Mucosa of stomach (tissue), 1 donor: Measurements from ENCODE around the gene FLNB.

Experiments used
- H3K27me3 ChIP-seq: one replicate; pipeline ENCODE4 v1.7.0; 2013; ENCODE audit warnings: mild to moderate bottlenecking, low read length; ENCODE audit not compliant: control insufficient read depth, insufficient read depth
- H3K36me3 ChIP-seq: one replicate; pipeline ENCODE4 v1.7.0; 2013; ENCODE audit warnings: low read length; ENCODE audit not compliant: control insufficient read depth, insufficient read depth
- H3K4me1 ChIP-seq: one replicate; pipeline ENCODE4 v1.7.0; 2013; ENCODE audit warnings: mild to moderate bottlenecking, low read length; ENCODE audit not compliant: control insufficient read depth, insufficient read depth
- H3K4me3 ChIP-seq: one replicate; pipeline ENCODE4 v1.7.0; 2013; ENCODE audit warnings: low read length
- H3K9ac ChIP-seq: one replicate; pipeline ENCODE4 v1.7.0; 2013; ENCODE audit warnings: mild to moderate bottlenecking, low read length, moderate library complexity
- H3K9me3 ChIP-seq: one replicate; pipeline ENCODE4 v1.7.0; 2013; ENCODE audit warnings: mild to moderate bottlenecking, low read length, moderate library complexity; ENCODE audit not compliant: control insufficient read depth
- donor health status: Pancreatic carcinoma.

FLNB gene

GRCh38 chr3:58001086-58001467 is 7.1 kb upstream of the FLNB start:
- Histone ChIP-seq H3K27me3 (no peaks in the 10 kb centered on the region), H3K36me3 (no peaks in the 10 kb centered on the region), H3K9ac (no peak overlapping the region), H3K4me1 (peaks cover 71% of the 10 kb centered on the region), H3K4me3 (no peak overlapping the region), H3K9me3 (no peaks in the 10 kb centered on the region)

DNA sequence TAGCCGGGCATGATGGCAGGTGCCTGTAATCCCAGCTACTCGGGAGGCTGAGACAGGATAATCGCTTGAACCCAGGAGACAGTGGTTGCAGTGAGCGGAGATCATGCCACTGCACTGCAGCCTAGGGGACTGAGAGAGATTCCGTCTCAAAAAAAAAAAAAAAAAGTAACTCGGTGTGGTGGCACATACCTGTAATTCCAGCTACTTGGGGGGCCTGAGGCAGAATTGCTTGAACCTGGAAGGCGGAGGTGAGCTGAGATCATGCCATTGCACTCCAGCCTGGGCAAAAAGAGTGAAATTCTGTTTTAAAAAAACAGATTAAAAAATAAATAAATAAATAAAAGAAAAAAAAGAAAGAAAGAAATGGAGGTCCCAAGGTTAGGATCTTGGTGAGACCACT is 6.2 kb upstream of the FLNB start:
- Histone ChIP-seq H3K4me3 (no peak overlapping the region), H3K9ac (no peak overlapping the region), H3K27me3 (no peaks in the 10 kb centered on the region)

DNA sequence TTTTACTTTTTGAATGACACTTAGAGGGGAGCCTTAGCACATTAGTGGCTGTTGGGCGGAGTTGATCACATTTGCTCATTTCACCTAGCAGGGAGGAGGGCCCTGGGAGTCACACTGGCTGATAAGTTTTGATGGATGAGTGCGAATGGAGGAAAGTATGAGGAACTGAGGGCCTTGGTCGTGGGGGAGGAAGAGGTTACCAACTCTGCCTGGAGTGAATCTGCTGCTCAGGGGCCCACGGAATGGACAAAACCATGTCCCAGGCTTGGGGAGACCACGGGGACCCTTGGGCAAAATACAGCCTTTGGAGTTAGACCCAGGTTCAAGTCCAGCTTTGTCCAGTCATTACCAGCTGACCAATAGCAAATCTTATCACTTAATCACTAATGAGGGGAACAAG is 5.1 kb upstream of the FLNB start:
- H3K27me3 ChIP-seq: no peaks in the 10 kb centered on the region
- H3K4me3 ChIP-seq: no peak overlapping the region
- no peaks in the 10 kb centered on the region for H3K9me3 ChIP-seq
- no peak overlapping the region for H3K9ac ChIP-seq
- H3K4me1 ChIP-seq: peaks cover 68% of the 10 kb centered on the region
- no peaks in the 10 kb centered on the region for H3K36me3 ChIP-seq

More for the DNA sequence above, 6.2 kb upstream of the FLNB start:
- H3K36me3 ChIP-seq: no peaks in the 10 kb centered on the region
- H3K4me1 ChIP-seq: peaks cover 69% of the 10 kb centered on the region
- H3K9me3 ChIP-seq: no peaks in the 10 kb centered on the region

- H3K4me1 ChIP-seq: peaks cover 52% of the 10 kb centered on the region
- no peak overlapping the region for H3K9ac ChIP-seq
- no peaks in the 10 kb centered on the region for H3K27me3 ChIP-seq
- H3K4me3 ChIP-seq: no peak overlapping the region
- H3K9me3 ChIP-seq: no peaks in the 10 kb centered on the region
- H3K36me3 ChIP-seq: no peaks in the 10 kb centered on the region
These were observed 3.2 kb upstream of the FLNB start for GRCh38 chr3:58004973-58005372.

- H3K9ac ChIP-seq: no peak overlapping the region
- H3K36me3 ChIP-seq: no peaks in the 10 kb centered on the region
- no peaks in the 10 kb centered on the region for H3K9me3 ChIP-seq
- H3K27me3 ChIP-seq: no peaks in the 10 kb centered on the region
- H3K4me3 ChIP-seq: no peak overlapping the region
- peaks cover 51% of the 10 kb centered on the region for H3K4me1 ChIP-seq
These were observed 2.6 kb upstream of the FLNB start for GRCh38 chr3:58005669-58006068.

DNA sequence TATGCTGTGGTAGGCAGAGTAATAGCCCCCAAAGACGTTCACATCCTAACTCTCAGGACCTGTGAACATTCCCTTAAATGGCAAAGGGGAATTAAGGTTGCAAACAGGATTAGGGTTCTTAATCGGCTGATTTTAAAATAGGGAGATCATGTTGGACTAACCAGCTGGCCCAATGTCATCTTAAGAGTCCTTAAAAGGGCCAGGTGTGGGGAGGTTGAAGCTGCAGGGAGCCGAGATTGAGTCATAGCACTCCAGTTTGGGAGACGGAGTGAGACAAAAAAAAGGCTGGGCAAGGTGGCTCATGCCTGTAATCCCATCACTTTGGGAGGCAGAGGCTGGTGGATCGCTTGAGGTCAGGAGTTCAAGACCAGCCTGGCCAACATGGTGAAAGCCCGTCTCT is 1.6 kb upstream of the FLNB start:
- no peaks in the 10 kb centered on the region for H3K9me3 ChIP-seq
- H3K36me3 ChIP-seq: no peaks in the 10 kb centered on the region
- no peak overlapping the region for H3K9ac ChIP-seq
- H3K27me3 ChIP-seq: no peaks in the 10 kb centered on the region
- H3K4me1 ChIP-seq: peaks cover 54% of the 10 kb centered on the region
- no peak overlapping the region for H3K4me3 ChIP-seq

GRCh38 chr3:58009026-58009748 is 965 bp downstream of the FLNB start:
- peaks cover 58% of the 10 kb centered on the region for H3K4me1 ChIP-seq
- H3K9me3 ChIP-seq: no peaks in the 10 kb centered on the region
- peak overlapping the region; percentile 100 for H3K4me3 ChIP-seq
- no peaks in the 10 kb centered on the region for H3K27me3 ChIP-seq
- H3K36me3 ChIP-seq: no peaks in the 10 kb centered on the region
- peak overlapping the region; percentile 93 for H3K9ac ChIP-seq

- H3K27me3 ChIP-seq: no peaks in the 10 kb centered on the region
- peaks cover 62% of the 10 kb centered on the region for H3K4me1 ChIP-seq
- peak overlapping the region; percentile 93 for H3K9ac ChIP-seq
- H3K4me3 ChIP-seq: peak overlapping the region; percentile 100
- H3K9me3 ChIP-seq: no peaks in the 10 kb centered on the region
- no peaks in the 10 kb centered on the region for H3K36me3 ChIP-seq
These were observed 1.7 kb downstream of the FLNB start for GRCh38 chr3:58009749-58010535.

DNA sequence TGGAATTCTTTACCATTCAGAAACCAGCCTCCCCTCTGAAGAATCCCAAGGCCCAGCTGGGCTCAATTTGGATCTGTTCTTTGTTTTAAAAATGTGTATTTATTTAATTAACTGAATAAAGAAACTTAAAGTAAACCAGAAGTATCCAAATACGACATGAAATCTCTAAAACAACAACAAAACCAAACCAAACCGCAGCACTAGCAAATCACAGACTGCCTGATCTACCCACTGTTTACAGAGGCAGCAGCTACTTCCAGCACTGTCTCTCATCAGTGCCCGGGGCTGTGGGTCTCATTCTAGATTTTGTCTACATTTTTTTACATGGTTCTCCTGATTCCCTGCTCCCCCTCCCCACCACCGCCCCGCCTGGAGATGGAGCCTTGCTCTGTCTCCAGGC is 2.3 kb downstream of the FLNB start:
- Histone ChIP-seq H3K9me3 (no peaks in the 10 kb centered on the region), H3K4me1 (peaks cover 58% of the 10 kb centered on the region), H3K36me3 (no peaks in the 10 kb centered on the region), H3K27me3 (no peaks in the 10 kb centered on the region), H3K4me3 (peak overlapping the region; percentile 100), H3K9ac (peak overlapping the region; percentile 93)

DNA sequence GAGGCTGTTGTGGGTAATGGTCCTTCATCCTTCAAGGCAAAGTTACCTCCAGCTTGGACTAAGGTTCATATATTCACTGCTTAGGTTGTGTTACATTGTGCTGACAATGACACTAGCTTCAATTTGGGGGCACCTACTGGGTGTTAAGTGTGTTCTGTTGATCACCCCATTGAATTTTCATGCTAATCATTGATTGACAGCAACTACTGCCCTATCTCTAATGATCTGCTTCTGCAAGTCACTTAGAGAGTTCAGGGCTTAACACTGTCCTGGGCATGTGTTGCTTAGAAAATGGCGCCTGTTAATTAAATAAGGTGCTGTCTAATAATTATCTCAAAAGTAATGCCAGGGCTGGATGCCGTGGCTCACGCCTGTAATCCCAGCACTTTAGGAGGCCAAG is 3.4 kb downstream of the FLNB start:
- no peaks in the 10 kb centered on the region for H3K9me3 ChIP-seq
- H3K4me3 ChIP-seq: no peak overlapping the region
- no peaks in the 10 kb centered on the region for H3K36me3 ChIP-seq
- peaks cover 48% of the 10 kb centered on the region for H3K4me1 ChIP-seq
- no peaks in the 10 kb centered on the region for H3K27me3 ChIP-seq
- H3K9ac ChIP-seq: no peak overlapping the region

- Histone ChIP-seq H3K9ac (no peak overlapping the region), H3K4me1 (peaks cover 45% of the 10 kb centered on the region), H3K27me3 (no peaks in the 10 kb centered on the region), H3K9me3 (no peaks in the 10 kb centered on the region), H3K4me3 (no peak overlapping the region), H3K36me3 (no peaks in the 10 kb centered on the region)
These were observed 4.1 kb downstream of the FLNB start for GRCh38 chr3:58012302-58012701.

GRCh38 chr3:58013099-58013498 is 4.9 kb downstream of the FLNB start:
- H3K9me3 ChIP-seq: no peaks in the 10 kb centered on the region
- H3K4me3 ChIP-seq: no peak overlapping the region
- H3K27me3 ChIP-seq: no peaks in the 10 kb centered on the region
- H3K9ac ChIP-seq: no peak overlapping the region
- no peaks in the 10 kb centered on the region for H3K36me3 ChIP-seq
- peaks cover 38% of the 10 kb centered on the region for H3K4me1 ChIP-seq
